OCI-LY3 (cell line): ENCODE data around the gene HMG20A.

ENCODE experiments used
- H2AFZ ChIP-seq: fragments of 200-600, 300-600 bp; shearing (Covaris generic); 2 replicates; pipeline ENCODE4 v1.6.0; 2014; ENCODE audit warnings: antibody characterized with exemption, low read depth, low read length
- H3K27ac ChIP-seq: fragments of 200-600, 300-600 bp; sonication (generic); 2 replicates; pipeline ENCODE4 v1.5.1; 2014; ENCODE audit warnings: mild to moderate bottlenecking, low read length, moderate library complexity, mixed read lengths
- H3K27me3 ChIP-seq: fragments of 200-600, 300-600 bp; sonication (generic); 2 replicates; pipeline ENCODE4 v1.6.1; 2014; ENCODE audit warnings: low read depth, low read length, mixed read lengths
- H3K36me3 ChIP-seq: fragments of 200-600, 300-600 bp; sonication (generic); replicated peaks from 2 replicates; pipeline ENCODE3; 2014; ENCODE audit warnings: low read depth, low read length, mixed read lengths
- H3K4me1 ChIP-seq: fragments of 300-600, 200-600 bp; sonication (generic); 2 replicates; pipeline ENCODE4 v1.6.1; 2014; ENCODE audit warnings: low read length, mixed read lengths
- H3K4me2 ChIP-seq: fragments of 200-600, 300-600 bp; sonication (generic); 2 replicates; pipeline ENCODE4 v1.6.1; 2014; ENCODE audit warnings: low read length, mixed read lengths
- H3K4me3 ChIP-seq: fragments of 300-600, 200-600 bp; sonication (generic); 2 replicates; pipeline ENCODE4 v1.5.1; 2014; ENCODE audit warnings: antibody characterized with exemption, mild to moderate bottlenecking, low read length, moderate library complexity
- H3K79me2 ChIP-seq: fragments of 300-600, 200-600 bp; shearing (Covaris generic); 2 replicates; pipeline ENCODE4 v1.6.1; 2014; ENCODE audit warnings: mild to moderate bottlenecking, low read length, mixed read lengths
- H3K9ac ChIP-seq: fragments of 300-600, 200-600 bp; shearing (Covaris generic); 2 replicates; pipeline ENCODE4 v1.6.0; 2014; ENCODE audit warnings: mild to moderate bottlenecking, low read length, moderate library complexity
- H3K9me3 ChIP-seq: fragments of 200-600, 300-600 bp; shearing (Covaris generic); 2 replicates; pipeline ENCODE4 v1.6.1; 2014; ENCODE audit warnings: low read length, mixed read lengths; ENCODE audit not compliant: insufficient read depth
- H4K20me1 ChIP-seq: fragments of 200-600, 300-600 bp; sonication (generic); 2 replicates; pipeline ENCODE4 v1.6.1; 2016; ENCODE audit warnings: low read length, mixed read lengths; ENCODE audit not compliant: insufficient read depth
- EZH2phosphoT487 ChIP-seq: fragments of 200-600 bp; shearing (Covaris generic); IDR thresholded peaks from 2 replicates; pipeline ENCODE4 v1.6.1; 2018; ENCODE audit warnings: antibody characterized with exemption, mixed run types, low read depth
- TF ChIP-seq, protein P1 (sequence below): fragments of 200-600, 300-600 bp; sonication (generic); IDR thresholded peaks from 2 replicates; pipeline ENCODE4 v1.5.1; 2014; ENCODE audit warnings: antibody characterized with exemption, low read length, low read depth

HMG20A gene

DNA sequence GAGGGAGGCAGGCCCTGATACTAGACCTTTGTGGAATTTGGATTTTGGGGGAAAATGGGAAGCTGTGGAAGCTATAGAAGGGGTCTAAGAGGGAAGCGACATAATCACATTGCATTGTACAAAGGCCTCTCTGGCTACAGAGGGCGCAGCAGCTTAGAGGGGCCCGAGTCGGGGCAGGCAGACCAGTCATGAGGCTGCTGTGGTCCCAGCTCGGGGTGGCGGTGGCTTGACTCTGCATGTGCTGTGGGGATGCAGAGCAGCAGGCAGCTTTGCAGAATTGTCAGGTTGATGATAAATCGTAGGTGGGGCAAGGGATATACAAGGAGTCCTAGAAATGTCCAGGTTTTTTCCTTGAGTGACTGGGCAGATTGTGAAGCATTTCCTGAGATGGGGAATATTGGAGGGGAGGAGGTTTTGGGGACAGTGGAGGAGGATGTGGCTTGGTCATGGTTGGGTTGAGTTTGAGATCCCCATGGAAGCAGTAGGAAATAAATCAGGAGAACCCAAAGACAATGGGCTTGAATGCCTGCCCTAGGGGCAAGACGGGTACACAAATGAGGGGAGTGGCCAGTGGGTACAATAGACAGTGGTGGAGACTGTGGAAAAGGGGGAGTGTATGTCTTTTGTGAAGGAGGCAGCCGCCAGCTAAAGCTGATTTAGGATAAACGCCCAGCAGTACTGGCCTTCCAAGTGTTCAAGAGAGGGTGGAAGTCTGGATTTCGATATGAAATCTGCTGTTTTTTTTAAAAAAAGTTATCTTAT, 94.1 kb downstream of the HMG20A start:
- no peak overlapping the region for H2AFZ ChIP-seq
- TF ChIP-seq, protein P1, sequence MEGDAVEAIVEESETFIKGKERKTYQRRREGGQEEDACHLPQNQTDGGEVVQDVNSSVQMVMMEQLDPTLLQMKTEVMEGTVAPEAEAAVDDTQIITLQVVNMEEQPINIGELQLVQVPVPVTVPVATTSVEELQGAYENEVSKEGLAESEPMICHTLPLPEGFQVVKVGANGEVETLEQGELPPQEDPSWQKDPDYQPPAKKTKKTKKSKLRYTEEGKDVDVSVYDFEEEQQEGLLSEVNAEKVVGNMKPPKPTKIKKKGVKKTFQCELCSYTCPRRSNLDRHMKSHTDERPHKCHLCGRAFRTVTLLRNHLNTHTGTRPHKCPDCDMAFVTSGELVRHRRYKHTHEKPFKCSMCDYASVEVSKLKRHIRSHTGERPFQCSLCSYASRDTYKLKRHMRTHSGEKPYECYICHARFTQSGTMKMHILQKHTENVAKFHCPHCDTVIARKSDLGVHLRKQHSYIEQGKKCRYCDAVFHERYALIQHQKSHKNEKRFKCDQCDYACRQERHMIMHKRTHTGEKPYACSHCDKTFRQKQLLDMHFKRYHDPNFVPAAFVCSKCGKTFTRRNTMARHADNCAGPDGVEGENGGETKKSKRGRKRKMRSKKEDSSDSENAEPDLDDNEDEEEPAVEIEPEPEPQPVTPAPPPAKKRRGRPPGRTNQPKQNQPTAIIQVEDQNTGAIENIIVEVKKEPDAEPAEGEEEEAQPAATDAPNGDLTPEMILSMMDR: no peak
- TF ChIP-seq EZH2phosphoT487: no peak
- H3K4me1 ChIP-seq: peaks cover 6% of the 10 kb centered on the region; the same call in 1 of the 2 replicates

DNA sequence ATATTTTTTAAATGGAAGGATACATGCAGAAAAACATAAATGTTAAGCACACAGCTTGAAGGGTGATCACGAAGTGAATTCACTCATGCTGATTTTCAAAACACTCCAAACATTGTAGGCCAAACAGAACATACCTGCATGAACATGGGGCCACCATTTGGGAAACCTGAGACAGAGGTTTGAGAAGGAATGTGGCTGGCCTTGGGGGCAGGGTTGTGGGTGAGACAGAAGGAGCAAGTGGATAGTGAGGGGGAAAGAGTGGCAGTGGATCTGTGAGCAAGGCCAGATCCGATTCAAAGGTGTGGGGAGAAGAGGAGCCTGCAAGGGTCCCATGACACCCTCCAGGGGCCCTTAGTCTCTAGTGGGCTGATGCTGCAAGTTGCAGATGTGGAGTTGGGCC, 94.9 kb downstream of the HMG20A start:
- peaks cover 6% of the 10 kb centered on the region; the same call in 1 of the 2 replicates for H3K4me1 ChIP-seq
- no peak overlapping the region for H3K4me2 ChIP-seq
- H3K4me3 ChIP-seq: no peak overlapping the region
- H3K27ac ChIP-seq: no peak overlapping the region
- no peaks in the 10 kb centered on the region for H4K20me1 ChIP-seq
- H2AFZ ChIP-seq: no peak overlapping the region
- H3K36me3 ChIP-seq: peaks cover 2% of the 10 kb centered on the region
- no peak for TF ChIP-seq EZH2phosphoT487
- TF ChIP-seq, protein P1: no peak
- no peak overlapping the region for H3K9ac ChIP-seq
- no peaks in the 10 kb centered on the region for H3K27me3 ChIP-seq
- no peaks in the 10 kb centered on the region for H3K79me2 ChIP-seq
- H3K9me3 ChIP-seq: no peaks in the 10 kb centered on the region

More for the DNA sequence above, 94.1 kb downstream of the HMG20A start:
- H4K20me1 ChIP-seq: no peaks in the 10 kb centered on the region
- no peaks in the 10 kb centered on the region for H3K79me2 ChIP-seq
- H3K9me3 ChIP-seq: no peaks in the 10 kb centered on the region
- H3K9ac ChIP-seq: no peak overlapping the region
- H3K27me3 ChIP-seq: no peaks in the 10 kb centered on the region
- peaks cover 2% of the 10 kb centered on the region for H3K36me3 ChIP-seq
- H3K4me2 ChIP-seq: no peak overlapping the region
- no peak overlapping the region for H3K4me3 ChIP-seq
- no peak overlapping the region for H3K27ac ChIP-seq

DNA sequence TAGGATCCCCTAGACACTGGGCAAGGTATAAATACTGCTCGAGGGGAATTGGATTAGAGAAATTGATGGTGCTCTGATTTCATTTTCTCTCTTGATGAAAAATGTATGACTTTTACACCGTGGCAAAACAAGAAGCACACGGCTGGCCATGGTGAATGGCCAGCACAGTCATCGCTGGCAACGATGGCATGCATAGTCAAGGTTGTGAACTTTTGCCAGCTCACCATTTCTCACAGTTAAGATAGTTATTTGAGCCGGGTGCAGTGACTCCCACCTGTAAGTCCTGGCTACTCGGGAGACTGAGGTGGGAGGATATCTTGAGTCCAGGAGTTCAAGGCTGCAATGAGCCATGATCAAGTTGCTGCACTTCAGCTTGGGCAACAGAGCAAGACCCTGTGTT, 95.4 kb downstream of the HMG20A start:
- Histone ChIP-seq H3K79me2 (no peaks in the 10 kb centered on the region), H2AFZ (no peak overlapping the region), H4K20me1 (no peaks in the 10 kb centered on the region), H3K9me3 (no peaks in the 10 kb centered on the region), H3K4me2 (no peak overlapping the region), H3K27ac (no peak overlapping the region), H3K4me3 (no peak overlapping the region), H3K36me3 (no peaks in the 10 kb centered on the region), H3K9ac (no peak overlapping the region), H3K4me1 (peaks cover 6% of the 10 kb centered on the region; the same call in 1 of the 2 replicates), H3K27me3 (no peaks in the 10 kb centered on the region)
- TF ChIP-seq, protein P1: no peak
- TF ChIP-seq EZH2phosphoT487: no peak

DNA sequence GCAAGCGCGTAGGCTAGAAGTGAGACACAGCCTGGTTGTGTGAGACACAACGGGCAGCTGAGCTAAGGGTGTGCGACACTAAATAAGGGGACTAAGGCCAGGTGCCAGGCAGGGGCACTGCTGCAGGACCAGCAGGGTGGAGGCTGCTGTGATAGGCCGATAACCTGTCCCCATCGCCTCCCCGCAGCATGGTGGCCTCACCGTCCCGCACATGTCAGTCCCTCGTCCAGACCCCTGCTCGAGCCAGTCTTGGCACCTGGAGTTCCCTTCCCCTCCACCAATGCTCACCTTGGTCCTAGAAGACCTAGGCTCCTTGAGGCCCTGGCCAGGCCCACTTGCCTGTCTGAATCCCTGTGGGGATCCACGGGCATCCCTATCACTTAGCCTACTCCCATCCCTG, 96.1 kb downstream of the HMG20A start:
- H3K27me3 ChIP-seq: no peaks in the 10 kb centered on the region
- no peak overlapping the region for H3K9ac ChIP-seq
- no peak overlapping the region for H3K27ac ChIP-seq
- H3K9me3 ChIP-seq: no peaks in the 10 kb centered on the region
- H3K4me1 ChIP-seq: peaks cover 11% of the 10 kb centered on the region
- H3K4me3 ChIP-seq: no peak overlapping the region
- no peaks in the 10 kb centered on the region for H3K36me3 ChIP-seq
- no peak overlapping the region for H3K4me2 ChIP-seq
- no peaks in the 10 kb centered on the region for H3K79me2 ChIP-seq
- H2AFZ ChIP-seq: no peak overlapping the region
- no peaks in the 10 kb centered on the region for H4K20me1 ChIP-seq
- TF ChIP-seq, protein P1: no peak
- TF ChIP-seq EZH2phosphoT487: no peak
